Mesenchymal stem cell (in vitro differentiated cells and primary cell): ENCODE results near the gene RRP15.

Source experiments
- DNase-seq: peaks from one replicate; pipeline ENCODE4 v3.0.0-alpha.2; 2013
- H2AFZ ChIP-seq: one replicate; pipeline ENCODE4 v1.6.1; 2013; ENCODE audit warnings: low read depth, mild to moderate bottlenecking, control low read depth, inconsistent platforms, low read length, moderate library complexity
- H2AK5ac ChIP-seq: 2 replicates; pipeline ENCODE4 v1.6.1; 2013; ENCODE audit warnings: low read length, moderate library complexity, mild to moderate bottlenecking, inconsistent platforms; ENCODE audit not compliant: severe bottlenecking
- H2BK120ac ChIP-seq: one replicate; pipeline ENCODE4 v1.6.1; 2013; ENCODE audit warnings: low read depth, mild to moderate bottlenecking, inconsistent platforms, low read length, moderate library complexity
- H2BK12ac ChIP-seq, 2 experiments: one replicate each; pipeline ENCODE4 v1.6.1; 2013; ENCODE audit warnings: inconsistent platforms in 2 of 2, low read length in 2 of 2, mild to moderate bottlenecking in 2 of 2, moderate library complexity in 2 of 2, control low read depth in 1 of 2
- H2BK15ac ChIP-seq: one replicate; pipeline ENCODE4 v1.6.1; 2013; ENCODE audit warnings: mild to moderate bottlenecking, low read depth, inconsistent platforms; ENCODE audit not compliant: poor library complexity, severe bottlenecking
- H2BK5ac ChIP-seq: 2 replicates; pipeline ENCODE4 v1.6.1; 2013; ENCODE audit warnings: low read depth, mild to moderate bottlenecking, low read length, control low read depth, inconsistent platforms; ENCODE audit not compliant: poor library complexity, severe bottlenecking
- H3K14ac ChIP-seq, 2 experiments: one replicate each; pipeline ENCODE4 v1.6.1; 2013; ENCODE audit warnings: inconsistent platforms in 2 of 2, low read length in 2 of 2, control low read depth in 1 of 2, mild to moderate bottlenecking in 1 of 2, moderate library complexity in 1 of 2
- H3K18ac ChIP-seq, 2 experiments: one replicate each; pipeline ENCODE4 v1.6.1; 2013; ENCODE audit warnings: inconsistent platforms in 2 of 2, low read length in 2 of 2, control low read depth in 1 of 2, low read depth in 1 of 2, mild to moderate bottlenecking in 1 of 2
- H3K23ac ChIP-seq, 2 experiments: one replicate each; pipeline ENCODE4 v1.6.1; 2013; ENCODE audit warnings: inconsistent platforms in 2 of 2, low read length in 2 of 2, mild to moderate bottlenecking in 2 of 2, moderate library complexity in 2 of 2, control low read depth in 1 of 2
- H3K27ac ChIP-seq: 2 replicates; pipeline ENCODE4 v1.5.1; 2013; ENCODE audit warnings: mild to moderate bottlenecking, moderate library complexity, low read length, control low read depth, inconsistent platforms; ENCODE audit not compliant: poor library complexity, severe bottlenecking
- H3K27me3 ChIP-seq, 2 experiments: 2 replicates each; pipeline versions ENCODE4 v1.6.1 to v1.7.0; 2013; ENCODE audit warnings: low read length in 2 of 2, mild to moderate bottlenecking in 2 of 2, moderate library complexity in 2 of 2, control low read depth in 1 of 2, inconsistent platforms in 1 of 2; ENCODE audit not compliant: control insufficient read depth in 1 of 2, insufficient read depth in 1 of 2
- H3K36me3 ChIP-seq, 2 experiments: 2 replicates each; pipeline versions ENCODE4 v1.6.1 to v1.7.0; 2013; ENCODE audit warnings: low read length in 2 of 2, control low read depth in 1 of 2, inconsistent platforms in 1 of 2, low read depth in 1 of 2, mild to moderate bottlenecking in 1 of 2; ENCODE audit not compliant: insufficient read depth in 2 of 2, control insufficient read depth in 1 of 2
- H3K4ac ChIP-seq, 2 experiments: one replicate each; pipeline ENCODE4 v1.6.1; 2013; ENCODE audit warnings: inconsistent platforms in 2 of 2, low read length in 2 of 2, mild to moderate bottlenecking in 2 of 2, moderate library complexity in 2 of 2, control low read depth in 1 of 2, low read depth in 1 of 2
- H3K4me1 ChIP-seq: 2 replicates; pipeline ENCODE4 v1.6.1; 2013; ENCODE audit warnings: low read depth, low read length, control low read depth; ENCODE audit not compliant: control insufficient read depth, insufficient read depth
- H3K4me2 ChIP-seq: 2 replicates; pipeline ENCODE4 v1.6.1; 2013; ENCODE audit warnings: low read length, mild to moderate bottlenecking, inconsistent platforms; ENCODE audit not compliant: poor library complexity, severe bottlenecking
- H3K4me3 ChIP-seq, 2 experiments: 2 replicates each; pipeline versions ENCODE4 v1.5.1 to v1.7.0; 2013; ENCODE audit warnings: low read length in 2 of 2, mild to moderate bottlenecking in 2 of 2, control low read depth in 1 of 2, low read depth in 1 of 2; ENCODE audit not compliant: insufficient read depth in 1 of 2
- H3K79me1 ChIP-seq: replicated peaks from 2 replicates; pipeline ENCODE4 v1.6.1; 2013; ENCODE audit warnings: mild to moderate bottlenecking, control low read depth, low read length, inconsistent platforms; ENCODE audit not compliant: poor library complexity, severe bottlenecking
- H3K9ac ChIP-seq: 2 replicates; pipeline ENCODE4 v1.7.0; 2013; ENCODE audit warnings: mild to moderate bottlenecking, low read length, moderate library complexity
- H3K9me3 ChIP-seq: 2 replicates; pipeline ENCODE4 v1.7.0; 2013; ENCODE audit warnings: mild to moderate bottlenecking, low read length; ENCODE audit not compliant: control insufficient read depth
- H4K8ac ChIP-seq: one replicate; pipeline ENCODE4 v1.6.1; 2013; ENCODE audit warnings: inconsistent platforms, mild to moderate bottlenecking, low read length, moderate library complexity
- H4K91ac ChIP-seq: one replicate; pipeline ENCODE4 v1.6.1; 2013; ENCODE audit warnings: mild to moderate bottlenecking, low read length, inconsistent platforms
- WGBS: methylation state at CpG from one replicate; pipeline ENCODE4 v1.1.7; 2013; ENCODE audit warnings: mixed read lengths; 5-methylcytosine and 5-hydroxymethylcytosine counted together

The RRP15 gene

GRCh38 chr1:218380125-218380977 lies 95.3 kb downstream of the RRP15 start:
- Histone ChIP-seq H2BK12ac (peak overlapping the region in 1 of 2 experiments; percentile 24), H3K27ac (peak overlapping the region; percentile 86), H3K18ac (no peak overlapping the region), H3K9me3 (no peaks in the 10 kb centered on the region), H2AK5ac (peak overlapping the region; percentile 23), H2BK5ac (no peak overlapping the region), H3K4me3 (no peak overlapping the region), H2BK120ac (no peak overlapping the region), H3K4me1 (peaks cover 20% of the 10 kb centered on the region), H2BK15ac (no peak overlapping the region), H3K4me2 (no peak overlapping the region), H3K23ac (no peak overlapping the region), H4K91ac (no peak overlapping the region), H3K27me3 (no peaks in the 10 kb centered on the region), H3K79me1 (peaks cover 3% of the 10 kb centered on the region), H3K36me3 (peaks cover 0 to 8% of the 10 kb centered on the region in 2 experiments), H2AFZ (no peak overlapping the region), H4K8ac (no peak overlapping the region), H3K9ac (no peak overlapping the region), H3K4ac (no peak overlapping the region), H3K14ac (peak overlapping the region in 1 of 2 experiments; percentile 59)
- DNase-seq: no peak
- WGBS: 79% methylated on average over 7 of the region's 7 CpGs

GRCh38 chr1:218382261-218382660 lies 97.2 kb downstream of the RRP15 start:
- H3K23ac ChIP-seq: no peak overlapping the region
- no peak for DNase-seq
- no peak overlapping the region for H2BK5ac ChIP-seq
- H3K4me3 ChIP-seq: no peak overlapping the region
- no peak overlapping the region for H4K91ac ChIP-seq
- H3K27ac ChIP-seq: peak overlapping the region; percentile 32
- no peak overlapping the region for H2BK15ac ChIP-seq
- no peak overlapping the region for H4K8ac ChIP-seq
- H2BK120ac ChIP-seq: no peak overlapping the region
- no peak overlapping the region for H2AK5ac ChIP-seq
- no peak overlapping the region for H2AFZ ChIP-seq
- H3K9me3 ChIP-seq: no peaks in the 10 kb centered on the region
- no peaks in the 10 kb centered on the region for H3K27me3 ChIP-seq
- no peak overlapping the region for H3K4ac ChIP-seq
- WGBS: 96% methylated on average over 2 of the region's 4 CpGs
- peaks cover 17% of the 10 kb centered on the region for H3K4me1 ChIP-seq
- H3K79me1 ChIP-seq: peaks cover 5% of the 10 kb centered on the region
- H3K9ac ChIP-seq: no peak overlapping the region
- no peak overlapping the region for H3K14ac ChIP-seq
- H2BK12ac ChIP-seq: no peak overlapping the region
- no peak overlapping the region for H3K4me2 ChIP-seq
- H3K36me3 ChIP-seq: peaks cover 0 to 8% of the 10 kb centered on the region in 2 experiments
- H3K18ac ChIP-seq: no peak overlapping the region

- no peak overlapping the region for H3K14ac ChIP-seq
- H2BK5ac ChIP-seq: no peak overlapping the region
Observed at GRCh38 chr1:218383051-218383450, 98.0 kb downstream of the RRP15 start.

GRCh38 chr1:218383681-218384080 lies 98.6 kb downstream of the RRP15 start:
- peaks cover 0 to 5% of the 10 kb centered on the region in 2 experiments for H3K36me3 ChIP-seq
- peaks cover 10% of the 10 kb centered on the region for H3K4me1 ChIP-seq

More at GRCh38 chr1:218383051-218383450, 98.0 kb downstream of the RRP15 start:
- Histone ChIP-seq H3K27me3 (no peaks in the 10 kb centered on the region), H3K18ac (no peak overlapping the region), H3K9ac (no peak overlapping the region), H3K23ac (no peak overlapping the region), H4K91ac (no peak overlapping the region), H3K4me2 (no peak overlapping the region), H2AK5ac (no peak overlapping the region), H3K36me3 (peaks cover 0 to 8% of the 10 kb centered on the region in 2 experiments), H3K79me1 (peaks cover 5% of the 10 kb centered on the region), H2BK12ac (no peak overlapping the region), H2BK15ac (no peak overlapping the region), H2AFZ (no peak overlapping the region), H3K4ac (no peak overlapping the region), H2BK120ac (no peak overlapping the region), H3K27ac (peak overlapping the region; percentile 1), H3K9me3 (no peaks in the 10 kb centered on the region), H4K8ac (no peak overlapping the region), H3K4me1 (peaks cover 14% of the 10 kb centered on the region), H3K4me3 (no peak overlapping the region)
- no peak for DNase-seq
- WGBS: 86% methylated on average over 2 of the region's 2 CpGs

More at GRCh38 chr1:218383681-218384080, 98.6 kb downstream of the RRP15 start:
- Histone ChIP-seq H2AK5ac (no peak overlapping the region), H3K27ac (peak overlapping the region; percentile 1), H3K18ac (no peak overlapping the region), H2BK15ac (no peak overlapping the region), H3K79me1 (peaks cover 8% of the 10 kb centered on the region), H3K4ac (no peak overlapping the region), H2BK12ac (no peak overlapping the region), H3K9ac (no peak overlapping the region), H3K4me3 (no peak overlapping the region), H2BK120ac (no peak overlapping the region), H2BK5ac (no peak overlapping the region), H4K8ac (no peak overlapping the region), H3K9me3 (no peaks in the 10 kb centered on the region), H3K14ac (no peak overlapping the region), H3K23ac (no peak overlapping the region), H2AFZ (no peak overlapping the region), H4K91ac (no peak overlapping the region), H3K4me2 (no peak overlapping the region), H3K27me3 (no peaks in the 10 kb centered on the region)
- WGBS: 86% methylated on average over 4 of the region's 8 CpGs
- no peak for DNase-seq
